Neutrophil (primary cell): ENCODE results near the gene ABCC3.

ENCODE experiments used
- H3K27ac ChIP-seq: fragments of 200-600 bp; sonication (generic); 2 replicates; pipeline ENCODE4 v1.5.1; 2016; ENCODE audit warnings: mild to moderate bottlenecking, moderate library complexity
- H3K27me3 ChIP-seq: fragments of 200-600 bp; sonication (generic); 2 replicates; pipeline ENCODE4 v1.6.0; 2016; ENCODE audit warnings: mild to moderate bottlenecking
- H3K36me3 ChIP-seq: fragments of 200-600 bp; sonication (generic); 2 replicates; pipeline ENCODE4 v1.5.1; 2017
- H3K4me1 ChIP-seq, 2 experiments: fragments of 200-600 bp in 1 of 2; sonication (generic) in 1 of 2; 1 replicate in 1 of 2; 2 replicates in 1 of 2; pipeline versions ENCODE4 v1.5.1 to v1.6.1; 2013 to 2016; ENCODE audit warnings: low read depth in 1 of 2, low read length in 1 of 2, mild to moderate bottlenecking in 1 of 2, moderate library complexity in 1 of 2; ENCODE audit not compliant: control insufficient read depth in 1 of 2, insufficient read depth in 1 of 2
- H3K4me3 ChIP-seq, 2 experiments: fragments of 200-600 bp in 1 of 2; sonication (generic) in 1 of 2; 1 replicate in 1 of 2; 2 replicates in 1 of 2; pipeline ENCODE4 v1.5.1; 2013 to 2016; ENCODE audit warnings: low read depth in 1 of 2, low read length in 1 of 2, mild to moderate bottlenecking in 1 of 2, moderate library complexity in 1 of 2
- H3K9me3 ChIP-seq: fragments of 200-600 bp; sonication (generic); 2 replicates; pipeline ENCODE4 v1.5.1; 2016
- TF ChIP-seq, protein P1 (sequence below): fragments of 200-600 bp; sonication (generic); IDR thresholded peaks from 2 replicates; pipeline ENCODE4 v1.5.1; 2016; ENCODE audit warnings: antibody characterized with exemption

The ABCC3 gene

DNA sequence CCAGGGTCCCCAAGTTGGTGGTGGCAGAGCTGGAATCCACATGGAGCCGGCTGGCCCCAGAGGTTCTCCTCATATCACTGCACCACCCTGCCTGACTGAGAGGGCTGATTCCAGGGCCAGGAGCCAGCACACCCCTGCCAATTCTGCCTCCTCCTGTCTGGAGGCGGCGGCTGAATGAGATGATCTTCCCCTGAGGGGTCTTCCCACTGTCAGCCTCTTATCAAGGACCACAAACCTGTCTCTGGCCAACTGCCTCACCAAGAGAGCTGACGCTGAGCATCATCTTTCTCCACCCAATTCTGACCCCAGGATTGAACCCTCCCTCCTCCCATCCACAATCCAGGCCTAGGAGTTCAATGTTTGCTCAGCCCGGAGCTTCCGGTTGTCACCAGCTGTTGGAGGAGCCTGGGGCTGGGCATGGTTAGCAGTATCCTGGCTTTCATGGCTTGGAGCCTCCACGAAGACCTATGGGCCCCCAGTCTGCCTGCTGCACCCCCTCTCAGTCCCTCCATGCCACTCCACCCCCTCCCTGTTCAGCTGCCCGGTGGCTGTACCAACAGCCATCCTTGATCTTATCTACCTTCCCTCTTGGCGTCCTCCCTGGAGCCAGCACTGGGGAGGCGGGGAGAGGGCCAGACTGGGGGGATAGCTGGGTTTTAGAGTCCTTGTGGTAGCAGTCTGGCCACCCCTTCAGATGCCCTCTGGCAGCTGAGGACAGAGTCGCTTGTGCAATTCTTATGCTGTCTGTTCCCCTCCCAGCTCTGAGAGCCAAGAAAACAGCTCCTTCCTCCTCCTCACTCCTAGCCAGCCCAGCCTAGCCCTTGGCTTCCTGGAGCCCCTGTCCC lies 25.6 kb downstream of the ABCC3 start:
- peaks cover 26 to 30% of the 10 kb centered on the region in 2 experiments for H3K4me1 ChIP-seq
- H3K9me3 ChIP-seq, result no peaks in the 10 kb centered on the region
- H3K27ac ChIP-seq, result peak overlapping the region; percentile 83
- TF ChIP-seq, protein P1, sequence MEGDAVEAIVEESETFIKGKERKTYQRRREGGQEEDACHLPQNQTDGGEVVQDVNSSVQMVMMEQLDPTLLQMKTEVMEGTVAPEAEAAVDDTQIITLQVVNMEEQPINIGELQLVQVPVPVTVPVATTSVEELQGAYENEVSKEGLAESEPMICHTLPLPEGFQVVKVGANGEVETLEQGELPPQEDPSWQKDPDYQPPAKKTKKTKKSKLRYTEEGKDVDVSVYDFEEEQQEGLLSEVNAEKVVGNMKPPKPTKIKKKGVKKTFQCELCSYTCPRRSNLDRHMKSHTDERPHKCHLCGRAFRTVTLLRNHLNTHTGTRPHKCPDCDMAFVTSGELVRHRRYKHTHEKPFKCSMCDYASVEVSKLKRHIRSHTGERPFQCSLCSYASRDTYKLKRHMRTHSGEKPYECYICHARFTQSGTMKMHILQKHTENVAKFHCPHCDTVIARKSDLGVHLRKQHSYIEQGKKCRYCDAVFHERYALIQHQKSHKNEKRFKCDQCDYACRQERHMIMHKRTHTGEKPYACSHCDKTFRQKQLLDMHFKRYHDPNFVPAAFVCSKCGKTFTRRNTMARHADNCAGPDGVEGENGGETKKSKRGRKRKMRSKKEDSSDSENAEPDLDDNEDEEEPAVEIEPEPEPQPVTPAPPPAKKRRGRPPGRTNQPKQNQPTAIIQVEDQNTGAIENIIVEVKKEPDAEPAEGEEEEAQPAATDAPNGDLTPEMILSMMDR, result no peak
- no peaks in the 10 kb centered on the region for H3K27me3 ChIP-seq
- H3K4me3 ChIP-seq, result peak overlapping the region; percentile 8 to 34
- no peaks in the 10 kb centered on the region for H3K36me3 ChIP-seq

DNA sequence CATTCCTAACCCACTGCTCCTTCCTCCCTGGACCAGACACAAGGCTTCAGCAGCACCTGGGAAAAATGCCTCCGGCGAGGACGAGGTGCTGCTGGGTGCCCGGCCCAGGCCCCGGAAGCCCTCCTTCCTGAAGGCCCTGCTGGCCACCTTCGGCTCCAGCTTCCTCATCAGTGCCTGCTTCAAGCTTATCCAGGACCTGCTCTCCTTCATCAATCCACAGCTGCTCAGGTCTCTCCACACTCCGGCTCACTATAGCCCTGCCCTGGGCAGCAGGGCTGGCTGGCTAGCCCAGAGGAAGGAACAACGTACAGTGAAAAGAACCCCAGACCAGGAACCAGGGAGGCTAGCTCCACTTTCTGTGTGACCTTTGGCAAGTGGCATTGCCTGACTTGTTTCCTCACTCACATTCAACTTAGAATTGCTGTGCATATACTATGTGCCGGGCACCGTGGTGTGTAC lies 26.2 kb downstream of the ABCC3 start:
- no peaks in the 10 kb centered on the region for H3K9me3 ChIP-seq
- TF ChIP-seq, protein P1, result no peak
- no peaks in the 10 kb centered on the region for H3K27me3 ChIP-seq
- peak overlapping the region; percentile 83 for H3K27ac ChIP-seq
- H3K4me1 ChIP-seq, result peaks cover 26 to 30% of the 10 kb centered on the region in 2 experiments
- no peaks in the 10 kb centered on the region for H3K36me3 ChIP-seq
- peak overlapping the region; percentile 8 to 34 for H3K4me3 ChIP-seq

DNA sequence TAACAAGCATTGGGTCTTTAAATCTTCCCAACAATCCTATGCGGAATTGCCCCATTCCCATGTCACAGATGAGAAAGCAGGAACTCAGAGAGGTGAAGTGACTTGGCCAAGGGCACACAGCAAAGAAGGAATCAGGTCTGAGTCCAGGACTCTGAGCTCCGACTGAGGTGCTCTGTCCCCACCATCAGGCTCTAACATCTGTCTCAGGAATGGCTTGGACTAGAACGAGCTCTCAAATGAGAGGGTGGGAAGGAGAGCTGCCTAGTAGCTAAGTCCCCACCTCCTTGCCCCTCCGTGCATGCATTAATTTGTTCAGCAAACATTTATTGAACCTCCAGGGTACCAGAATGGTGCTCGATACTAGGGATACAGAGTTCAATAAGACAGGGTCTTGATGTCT lies 26.7 kb downstream of the ABCC3 start:
- Histone ChIP-seq H3K4me3 (peak overlapping the region in 1 of 2 experiments; percentile 34), H3K36me3 (no peaks in the 10 kb centered on the region), H3K27me3 (no peaks in the 10 kb centered on the region), H3K27ac (peak overlapping the region; percentile 83), H3K4me1 (peaks cover 26 to 30% of the 10 kb centered on the region in 2 experiments), H3K9me3 (no peaks in the 10 kb centered on the region)
- TF ChIP-seq, protein P1, result no peak

DNA sequence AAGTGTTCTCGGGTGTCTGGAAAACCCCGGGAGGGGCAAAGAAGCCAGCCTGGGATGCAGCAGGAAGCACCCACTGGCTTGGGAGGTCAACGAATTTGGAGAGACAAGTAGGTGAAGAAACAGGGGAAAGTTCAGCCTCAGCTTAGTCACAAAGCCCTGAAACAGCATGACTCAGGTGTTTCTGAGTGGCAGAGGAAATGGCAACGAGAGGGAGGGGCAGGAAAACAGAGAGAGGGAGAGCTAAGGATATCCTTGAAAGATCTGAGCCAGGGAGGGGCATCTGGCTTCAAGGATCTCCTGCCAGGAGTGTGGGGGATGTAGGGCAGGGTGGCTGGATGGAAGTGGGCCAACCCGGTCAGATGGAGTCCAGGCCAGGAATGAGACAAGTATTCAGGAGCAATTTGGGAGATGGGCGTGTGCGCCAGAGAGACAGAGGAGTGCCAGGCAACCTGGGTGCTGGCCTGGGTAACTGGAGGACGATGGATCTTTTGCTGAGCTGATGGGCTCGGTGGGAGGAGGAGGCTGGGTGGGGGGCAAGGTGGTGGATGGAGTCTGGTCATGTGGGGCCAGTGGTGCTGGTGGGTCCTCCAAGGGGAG lies 27.2 kb downstream of the ABCC3 start:
- Histone ChIP-seq H3K4me1 (peaks cover 26 to 30% of the 10 kb centered on the region in 2 experiments), H3K27ac (peak overlapping the region; percentile 83), H3K27me3 (no peaks in the 10 kb centered on the region), H3K4me3 (peak overlapping the region in 1 of 2 experiments; percentile 34), H3K9me3 (no peaks in the 10 kb centered on the region), H3K36me3 (no peaks in the 10 kb centered on the region)
- TF ChIP-seq, protein P1, result no peak

DNA sequence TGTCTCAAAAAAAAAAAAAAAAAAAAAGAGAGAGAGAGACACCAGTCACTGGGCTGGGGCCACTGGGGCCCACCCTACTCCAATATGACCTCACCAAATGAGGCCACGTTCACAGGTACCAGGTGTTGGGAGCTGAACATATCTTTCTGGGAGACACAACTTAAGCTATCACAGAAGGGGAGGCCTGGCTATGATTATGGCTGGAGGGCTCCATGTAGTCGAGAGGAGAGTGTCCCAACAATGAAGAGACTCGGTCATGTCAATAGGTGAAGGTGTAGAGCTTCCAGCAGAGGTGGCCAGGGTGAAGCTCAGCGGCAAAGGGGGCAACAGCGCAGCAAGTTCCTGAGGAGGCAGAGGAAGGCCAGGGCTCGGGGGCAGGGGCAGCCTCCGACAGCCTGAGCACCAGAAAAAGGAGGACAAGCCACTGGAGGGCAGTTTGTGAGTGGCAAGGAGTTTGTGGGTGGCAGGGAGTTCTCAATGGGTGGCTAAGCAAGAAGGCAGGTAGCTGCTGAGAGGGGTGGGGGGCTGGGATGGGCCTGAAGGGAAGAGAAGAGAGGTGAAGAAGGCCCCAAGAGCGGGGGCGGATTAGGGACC lies 28.0 kb downstream of the ABCC3 start:
- H3K4me1 ChIP-seq, result peaks cover 26 to 30% of the 10 kb centered on the region in 2 experiments
- H3K9me3 ChIP-seq, result no peaks in the 10 kb centered on the region
- no peak overlapping the region for H3K4me3 ChIP-seq
- no peaks in the 10 kb centered on the region for H3K27me3 ChIP-seq
- no peaks in the 10 kb centered on the region for H3K36me3 ChIP-seq
- TF ChIP-seq, protein P1, result no peak
- no peak overlapping the region for H3K27ac ChIP-seq
